ENCODE results near the gene MB. TPM values are rescaled to one million over a fixed set of nuclear protein-coding genes. Genes with fewer than 3 reads are reported as not detected.
A peak's percentile ranks its signal among the peaks of the same experiment; 100 is the strongest.

Gene MB
- total and polyA plus RNA-seq, 2 donors from 2014 or later: 0.84 TPM; not detected in 1

DNA sequence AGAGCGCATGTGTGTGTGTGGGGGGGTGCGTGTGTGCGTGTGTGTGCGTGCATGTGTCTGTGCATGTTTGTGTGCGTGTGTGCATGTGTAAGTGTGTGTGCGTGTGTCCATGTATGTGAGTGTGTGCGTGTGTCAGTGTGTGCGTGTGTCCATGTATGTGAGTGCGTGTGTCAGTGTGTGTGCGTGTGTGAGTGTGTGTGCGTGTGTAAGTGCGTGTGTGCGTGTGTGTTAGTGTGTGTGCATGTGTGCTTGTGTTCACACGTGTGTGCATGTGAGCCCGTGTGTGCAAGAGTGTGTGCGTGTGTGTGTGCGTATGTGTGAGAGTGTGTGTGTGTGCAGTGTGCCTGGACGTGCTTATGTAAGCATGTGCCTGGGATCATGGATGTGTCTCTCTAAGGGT, 16.4 kb upstream of the MB start:
- DNase-seq (peak in 1 of 5 donors; percentile 17), FAIRE-seq (no peak)
- intact Hi-C loops (cut with DNase I): no loop called here
- Histone ChIP-seq H3K36me3 (ENCODE audit: control insufficient read depth in 2 of 3, insufficient read depth in 3 of 3, low read length in 3 of 3) (no peaks in the 10 kb centered on the region), H3K9me3 (ENCODE audit: control insufficient read depth in 2 of 3, insufficient read depth in 1 of 3, low read length in 3 of 3) (no peaks in the 10 kb centered on the region), H3K27me3 (ENCODE audit: control insufficient read depth, insufficient read depth, low read length) (no peaks in the 10 kb centered on the region), H3K4me1 (ENCODE audit: control insufficient read depth in 2 of 3, insufficient read depth in 2 of 3, low read depth in 1 of 3, low read length in 3 of 3) (peaks cover 0 to 6% (median 0%) of the 10 kb centered on the region in 3 donors), H3K27ac (ENCODE audit: low read depth in 2 of 2, low read length in 2 of 2) (no peak overlapping the region), H3K4me3 (ENCODE audit: low read length in 3 of 3) (no peak overlapping the region), H3K9ac (ENCODE audit: low read length in 3 of 3) (no peak overlapping the region)
- TF ChIP-seq, protein P1, sequence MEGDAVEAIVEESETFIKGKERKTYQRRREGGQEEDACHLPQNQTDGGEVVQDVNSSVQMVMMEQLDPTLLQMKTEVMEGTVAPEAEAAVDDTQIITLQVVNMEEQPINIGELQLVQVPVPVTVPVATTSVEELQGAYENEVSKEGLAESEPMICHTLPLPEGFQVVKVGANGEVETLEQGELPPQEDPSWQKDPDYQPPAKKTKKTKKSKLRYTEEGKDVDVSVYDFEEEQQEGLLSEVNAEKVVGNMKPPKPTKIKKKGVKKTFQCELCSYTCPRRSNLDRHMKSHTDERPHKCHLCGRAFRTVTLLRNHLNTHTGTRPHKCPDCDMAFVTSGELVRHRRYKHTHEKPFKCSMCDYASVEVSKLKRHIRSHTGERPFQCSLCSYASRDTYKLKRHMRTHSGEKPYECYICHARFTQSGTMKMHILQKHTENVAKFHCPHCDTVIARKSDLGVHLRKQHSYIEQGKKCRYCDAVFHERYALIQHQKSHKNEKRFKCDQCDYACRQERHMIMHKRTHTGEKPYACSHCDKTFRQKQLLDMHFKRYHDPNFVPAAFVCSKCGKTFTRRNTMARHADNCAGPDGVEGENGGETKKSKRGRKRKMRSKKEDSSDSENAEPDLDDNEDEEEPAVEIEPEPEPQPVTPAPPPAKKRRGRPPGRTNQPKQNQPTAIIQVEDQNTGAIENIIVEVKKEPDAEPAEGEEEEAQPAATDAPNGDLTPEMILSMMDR (IDR thresholded peaks at IDR 0.05; ENCODE audit: borderline replicate concordance, extremely low read depth, insufficient read depth): no peak

DNA sequence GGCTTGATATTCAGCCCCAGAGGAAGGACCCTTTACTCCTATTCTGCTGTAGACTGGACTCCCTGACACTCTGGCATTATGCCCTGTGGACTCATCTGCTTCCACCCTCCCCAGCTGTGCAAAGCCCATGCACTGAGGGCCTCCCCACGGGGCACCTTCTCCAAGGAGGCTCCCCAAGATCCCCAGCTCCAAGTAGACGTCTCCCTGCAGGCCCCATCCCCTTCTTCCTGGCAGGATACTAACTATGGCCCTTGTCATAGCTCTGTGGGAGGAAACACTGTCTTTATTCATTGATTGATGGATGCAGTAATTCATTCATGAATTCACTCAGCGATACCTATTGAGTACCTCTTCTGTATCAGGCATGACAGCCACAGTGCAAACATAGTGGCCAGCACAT, 15.8 kb upstream of the MB start:
- no peaks in the 10 kb centered on the region for H3K36me3 ChIP-seq (ENCODE audit: control insufficient read depth in 2 of 3, insufficient read depth in 3 of 3, low read length in 3 of 3)
- intact Hi-C loops (cut with DNase I): no loop called here
- peak in 1 of 5 donors; percentile 37 for DNase-seq
- no peak for FAIRE-seq
- H3K9ac ChIP-seq (ENCODE audit: low read length in 3 of 3): no peak overlapping the region
- H3K9me3 ChIP-seq (ENCODE audit: control insufficient read depth in 2 of 3, insufficient read depth in 1 of 3, low read length in 3 of 3): no peaks in the 10 kb centered on the region
- no peak overlapping the region for H3K27ac ChIP-seq (ENCODE audit: low read depth in 2 of 2, low read length in 2 of 2)
- H3K4me3 ChIP-seq (ENCODE audit: low read length in 3 of 3): no peak overlapping the region
- peaks cover 0 to under 1% (median 0%) of the 10 kb centered on the region in 3 donors for H3K4me1 ChIP-seq (ENCODE audit: control insufficient read depth in 2 of 3, insufficient read depth in 2 of 3, low read depth in 1 of 3, low read length in 3 of 3)
- TF ChIP-seq, protein P1 (IDR thresholded peaks at IDR 0.05; ENCODE audit: borderline replicate concordance, extremely low read depth, insufficient read depth): no peak
- H3K27me3 ChIP-seq (ENCODE audit: control insufficient read depth, insufficient read depth, low read length): no peaks in the 10 kb centered on the region

DNA sequence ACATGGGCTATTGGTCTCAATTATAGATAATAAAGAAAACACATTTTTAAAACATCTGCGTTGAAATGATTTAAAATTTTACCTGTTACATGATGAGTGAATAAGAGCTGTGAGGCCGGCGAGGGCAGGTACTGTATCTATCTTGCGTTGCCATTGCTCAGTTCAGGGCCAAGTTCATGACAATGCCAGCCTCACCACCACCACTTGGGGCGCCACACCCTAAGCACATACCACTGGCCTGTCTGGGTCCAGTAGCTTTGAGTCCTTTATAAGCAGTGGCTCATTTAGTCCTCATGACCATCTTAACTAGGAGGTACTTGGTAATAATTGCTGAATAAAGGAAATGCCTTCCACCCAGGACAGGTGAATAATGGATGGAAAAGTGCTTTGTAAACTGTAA, 14.5 kb upstream of the MB start:
- no peak for FAIRE-seq

More for the DNA sequence above, 14.5 kb upstream of the MB start:
- Histone ChIP-seq H3K9me3 (ENCODE audit: control insufficient read depth in 2 of 3, insufficient read depth in 1 of 3, low read length in 3 of 3) (no peaks in the 10 kb centered on the region), H3K9ac (ENCODE audit: low read length in 3 of 3) (no peak overlapping the region), H3K27me3 (ENCODE audit: control insufficient read depth, insufficient read depth, low read length) (no peaks in the 10 kb centered on the region), H3K27ac (ENCODE audit: low read depth in 2 of 2, low read length in 2 of 2) (no peak overlapping the region), H3K36me3 (ENCODE audit: control insufficient read depth in 2 of 3, insufficient read depth in 3 of 3, low read length in 3 of 3) (no peaks in the 10 kb centered on the region), H3K4me1 (ENCODE audit: control insufficient read depth in 2 of 3, insufficient read depth in 2 of 3, low read depth in 1 of 3, low read length in 3 of 3) (no peaks in the 10 kb centered on the region), H3K4me3 (ENCODE audit: low read length in 3 of 3) (no peak overlapping the region)
- intact Hi-C loops (cut with DNase I): no loop called here
- peak in 2 of 5 donors; percentile 52 to 58 for DNase-seq
- TF ChIP-seq, protein P1 (IDR thresholded peaks at IDR 0.05; ENCODE audit: borderline replicate concordance, extremely low read depth, insufficient read depth): peak; percentile 39
